ENCODE results near the gene IST1.

The IST1 gene

DNA sequence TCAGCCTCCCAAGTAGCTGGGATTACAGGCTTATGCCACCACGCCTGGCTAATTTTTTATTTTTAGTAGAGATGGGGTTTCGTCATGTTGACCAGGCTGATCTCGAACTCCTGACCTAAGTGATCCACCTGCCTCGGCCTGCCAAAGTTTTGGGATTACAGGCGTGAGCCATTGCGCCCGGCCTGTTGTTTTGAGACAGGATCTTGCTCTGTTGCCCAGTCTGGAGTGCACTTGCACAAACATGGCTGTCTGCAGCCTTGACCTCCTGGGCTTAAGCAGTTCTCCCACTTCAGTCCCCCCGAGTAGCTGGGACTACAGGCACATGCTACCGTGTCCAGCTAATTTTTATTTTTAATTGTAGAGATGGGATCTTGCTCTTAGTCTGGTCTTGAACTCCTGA is 8.9 kb downstream of the IST1 start:
- TF ChIP-seq, protein P1, sequence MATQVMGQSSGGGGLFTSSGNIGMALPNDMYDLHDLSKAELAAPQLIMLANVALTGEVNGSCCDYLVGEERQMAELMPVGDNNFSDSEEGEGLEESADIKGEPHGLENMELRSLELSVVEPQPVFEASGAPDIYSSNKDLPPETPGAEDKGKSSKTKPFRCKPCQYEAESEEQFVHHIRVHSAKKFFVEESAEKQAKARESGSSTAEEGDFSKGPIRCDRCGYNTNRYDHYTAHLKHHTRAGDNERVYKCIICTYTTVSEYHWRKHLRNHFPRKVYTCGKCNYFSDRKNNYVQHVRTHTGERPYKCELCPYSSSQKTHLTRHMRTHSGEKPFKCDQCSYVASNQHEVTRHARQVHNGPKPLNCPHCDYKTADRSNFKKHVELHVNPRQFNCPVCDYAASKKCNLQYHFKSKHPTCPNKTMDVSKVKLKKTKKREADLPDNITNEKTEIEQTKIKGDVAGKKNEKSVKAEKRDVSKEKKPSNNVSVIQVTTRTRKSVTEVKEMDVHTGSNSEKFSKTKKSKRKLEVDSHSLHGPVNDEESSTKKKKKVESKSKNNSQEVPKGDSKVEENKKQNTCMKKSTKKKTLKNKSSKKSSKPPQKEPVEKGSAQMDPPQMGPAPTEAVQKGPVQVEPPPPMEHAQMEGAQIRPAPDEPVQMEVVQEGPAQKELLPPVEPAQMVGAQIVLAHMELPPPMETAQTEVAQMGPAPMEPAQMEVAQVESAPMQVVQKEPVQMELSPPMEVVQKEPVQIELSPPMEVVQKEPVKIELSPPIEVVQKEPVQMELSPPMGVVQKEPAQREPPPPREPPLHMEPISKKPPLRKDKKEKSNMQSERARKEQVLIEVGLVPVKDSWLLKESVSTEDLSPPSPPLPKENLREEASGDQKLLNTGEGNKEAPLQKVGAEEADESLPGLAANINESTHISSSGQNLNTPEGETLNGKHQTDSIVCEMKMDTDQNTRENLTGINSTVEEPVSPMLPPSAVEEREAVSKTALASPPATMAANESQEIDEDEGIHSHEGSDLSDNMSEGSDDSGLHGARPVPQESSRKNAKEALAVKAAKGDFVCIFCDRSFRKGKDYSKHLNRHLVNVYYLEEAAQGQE (IDR thresholded peaks at IDR 0.05; ENCODE audit: low read depth), result no peak
- TF ChIP-seq CREB1 (IDR thresholded peaks at IDR 0.05; ENCODE audit: low read depth), result no peak
- no peak for TF ChIP-seq FOXM1 (IDR thresholded peaks at IDR 0.05; ENCODE audit: borderline replicate concordance, low read depth)
- no peak for TF ChIP-seq RAD21 (IDR thresholded peaks at IDR 0.05; ENCODE audit: low read depth)
- TF ChIP-seq NFIC (IDR thresholded peaks at IDR 0.05), result no peak
- no peak for TF ChIP-seq TAF1 (IDR thresholded peaks at IDR 0.05; ENCODE audit: low read depth)
- TF ChIP-seq EGR1 (IDR thresholded peaks at IDR 0.05), result no peak
- TF ChIP-seq CEBPB (IDR thresholded peaks at IDR 0.05), result no peak
- TF ChIP-seq TEAD4 (IDR thresholded peaks at IDR 0.05), result no peak
- TF ChIP-seq EP300 (IDR thresholded peaks at IDR 0.05; ENCODE audit: borderline replicate concordance), result no peak
- no peak for TF ChIP-seq ZBTB7A (IDR thresholded peaks at IDR 0.05; ENCODE audit: low read depth)
- no peak for TF ChIP-seq TCF12 (IDR thresholded peaks at IDR 0.05; ENCODE audit: low read depth)
- TF ChIP-seq, protein P2, sequence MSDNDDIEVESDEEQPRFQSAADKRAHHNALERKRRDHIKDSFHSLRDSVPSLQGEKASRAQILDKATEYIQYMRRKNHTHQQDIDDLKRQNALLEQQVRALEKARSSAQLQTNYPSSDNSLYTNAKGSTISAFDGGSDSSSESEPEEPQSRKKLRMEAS (IDR thresholded peaks at IDR 0.05), result no peak
- TF ChIP-seq YY1 (IDR thresholded peaks at IDR 0.05; ENCODE audit: low read depth), result no peak

DNA sequence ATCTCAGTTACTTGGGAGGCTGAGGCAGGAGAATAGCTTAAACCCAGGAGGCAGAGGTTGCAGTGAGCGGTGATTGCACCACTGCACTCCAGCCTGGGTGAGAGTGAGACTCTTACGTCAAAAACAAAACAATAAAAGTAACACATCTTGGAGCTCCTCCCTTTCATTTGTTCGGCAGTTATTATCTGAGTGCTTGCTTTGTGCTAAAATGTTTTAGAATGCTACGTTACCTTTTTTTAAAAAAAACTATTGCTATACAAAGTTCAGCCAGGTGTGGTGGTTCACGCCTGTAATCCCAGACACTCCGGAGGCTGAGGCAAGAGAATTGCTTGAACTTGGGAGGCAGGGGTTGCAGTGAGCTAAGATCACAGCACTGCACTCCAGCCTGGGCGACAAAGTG is 15.8 kb downstream of the IST1 start:
- TF ChIP-seq CREB1 (IDR thresholded peaks at IDR 0.05; ENCODE audit: low read depth) (no peak), RAD21 (IDR thresholded peaks at IDR 0.05; ENCODE audit: low read depth) (no peak), YY1 (IDR thresholded peaks at IDR 0.05; ENCODE audit: low read depth) (no peak), CEBPB (IDR thresholded peaks at IDR 0.05) (no peak), TCF12 (IDR thresholded peaks at IDR 0.05; ENCODE audit: low read depth) (no peak), NFIC (IDR thresholded peaks at IDR 0.05) (no peak), EGR1 (IDR thresholded peaks at IDR 0.05) (no peak), TAF1 (IDR thresholded peaks at IDR 0.05; ENCODE audit: low read depth) (no peak), EP300 (IDR thresholded peaks at IDR 0.05; ENCODE audit: borderline replicate concordance) (no peak), ZBTB7A (IDR thresholded peaks at IDR 0.05; ENCODE audit: low read depth) (no peak), TEAD4 (IDR thresholded peaks at IDR 0.05) (no peak)
- TF ChIP-seq, protein P2 (IDR thresholded peaks at IDR 0.05), result no peak
- TF ChIP-seq, protein P3, sequence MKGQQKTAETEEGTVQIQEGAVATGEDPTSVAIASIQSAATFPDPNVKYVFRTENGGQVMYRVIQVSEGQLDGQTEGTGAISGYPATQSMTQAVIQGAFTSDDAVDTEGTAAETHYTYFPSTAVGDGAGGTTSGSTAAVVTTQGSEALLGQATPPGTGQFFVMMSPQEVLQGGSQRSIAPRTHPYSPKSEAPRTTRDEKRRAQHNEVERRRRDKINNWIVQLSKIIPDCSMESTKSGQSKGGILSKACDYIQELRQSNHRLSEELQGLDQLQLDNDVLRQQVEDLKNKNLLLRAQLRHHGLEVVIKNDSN (IDR thresholded peaks at IDR 0.05), result no peak
- TF ChIP-seq, protein P1 (IDR thresholded peaks at IDR 0.05; ENCODE audit: low read depth), result no peak

DNA sequence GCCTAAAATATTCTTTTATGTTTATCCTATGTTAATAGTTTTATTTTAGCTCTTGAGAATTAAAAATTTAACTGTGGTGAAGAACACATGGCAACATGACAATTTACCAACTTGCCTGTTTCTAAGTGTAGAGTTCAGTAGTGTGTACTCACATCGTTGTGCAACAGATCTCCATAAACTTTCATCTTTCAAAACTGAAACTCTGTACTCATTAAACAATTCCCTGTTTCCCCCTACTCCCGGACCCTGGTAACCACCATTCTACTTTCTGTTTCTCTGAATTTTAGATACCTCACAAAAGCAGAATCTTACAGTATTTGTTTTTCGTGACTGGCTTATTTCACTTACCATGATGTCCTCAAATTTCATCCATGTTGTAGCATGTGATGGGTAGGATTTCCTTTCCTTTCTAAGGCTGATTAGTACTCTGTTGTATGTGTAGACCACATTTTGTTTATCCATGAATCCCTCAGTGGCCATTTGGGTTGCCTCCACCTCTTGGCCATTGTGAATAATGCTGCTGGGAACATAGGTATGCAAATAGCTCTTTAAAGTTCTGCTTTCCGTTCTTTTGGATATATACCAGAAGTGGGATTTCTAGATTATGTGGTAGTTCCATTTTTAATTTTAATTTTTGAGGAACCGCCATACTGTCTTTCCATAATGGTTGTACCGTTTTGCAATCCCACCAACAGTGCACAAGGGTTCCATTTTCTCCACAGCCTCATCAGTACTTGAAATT is 17.4 kb downstream of the IST1 start:
- TF ChIP-seq ZBTB7A (IDR thresholded peaks at IDR 0.05; ENCODE audit: low read depth), result no peak
- no peak for TF ChIP-seq NFIC (IDR thresholded peaks at IDR 0.05)
- TF ChIP-seq CREB1 (IDR thresholded peaks at IDR 0.05; ENCODE audit: low read depth), result no peak
- no peak for TF ChIP-seq TAF1 (IDR thresholded peaks at IDR 0.05; ENCODE audit: low read depth)
- no peak for TF ChIP-seq CEBPB (IDR thresholded peaks at IDR 0.05)

DNA sequence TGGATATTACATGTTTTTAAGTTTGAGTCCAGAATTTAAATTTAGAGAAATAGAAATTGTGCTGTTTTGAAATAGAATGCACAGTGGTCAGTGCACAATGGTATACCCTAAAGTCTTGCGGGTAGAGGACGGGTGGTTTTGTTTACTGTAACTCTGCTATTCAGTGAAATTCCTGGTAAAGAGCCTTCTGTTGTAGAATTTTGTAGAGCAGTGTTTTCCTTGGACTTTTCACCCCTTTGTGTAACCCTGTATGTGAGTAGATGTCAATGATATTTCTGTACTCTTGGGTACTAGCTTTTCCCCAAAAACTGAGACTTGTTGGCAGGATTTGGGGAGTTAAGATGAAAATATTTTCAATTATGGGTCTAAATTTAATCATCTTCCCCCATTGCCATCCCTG is 19.5 kb downstream of the IST1 start:
- TF ChIP-seq, protein P1 (IDR thresholded peaks at IDR 0.05; ENCODE audit: low read depth), result no peak
- TF ChIP-seq RAD21 (IDR thresholded peaks at IDR 0.05; ENCODE audit: low read depth) (no peak), NFIC (IDR thresholded peaks at IDR 0.05) (no peak), TCF12 (IDR thresholded peaks at IDR 0.05; ENCODE audit: low read depth) (no peak), EP300 (IDR thresholded peaks at IDR 0.05; ENCODE audit: borderline replicate concordance) (no peak), CEBPB (IDR thresholded peaks at IDR 0.05) (no peak), TAF1 (IDR thresholded peaks at IDR 0.05; ENCODE audit: low read depth) (no peak), FOXM1 (IDR thresholded peaks at IDR 0.05; ENCODE audit: borderline replicate concordance, low read depth) (no peak)
- TF ChIP-seq, protein P3 (IDR thresholded peaks at IDR 0.05), result no peak
- TF ChIP-seq, protein P2 (IDR thresholded peaks at IDR 0.05), result no peak
